HuH-7.5 (cell line): Measurements from ENCODE around the gene HGFAC.

ENCODE experiments used
- DNase-seq: peaks from one replicate; pipeline ENCODE4 v3.0.0; 2011; ENCODE audit warnings: low spot score

HGFAC gene

GRCh38 chr4:3486541-3487540 is 45.1 kb downstream of the HGFAC start:
- no peak for DNase-seq

GRCh38 chr4:3487861-3488260 is 46.1 kb downstream of the HGFAC start:
- DNase-seq = no peak

GRCh38 chr4:3488820-3489219 is 47.1 kb downstream of the HGFAC start:
- no peak for DNase-seq

GRCh38 chr4:3489451-3489962 is 47.7 kb downstream of the HGFAC start:
- DNase-seq = no peak

- no peak for DNase-seq
Measured at GRCh38 chr4:3491681-3492405, 50.1 kb downstream of the HGFAC start.

GRCh38 chr4:3492741-3493719 is 51.3 kb downstream of the HGFAC start:
- no peak for DNase-seq

- DNase-seq = no peak
Measured at GRCh38 chr4:3493720-3494461, 52.1 kb downstream of the HGFAC start.

GRCh38 chr4:3494462-3494871 is 52.7 kb downstream of the HGFAC start:
- DNase-seq = no peak

GRCh38 chr4:3495204-3495975 is 53.6 kb downstream of the HGFAC start:
- DNase-seq = no peak

- DNase-seq = no peak
Measured at GRCh38 chr4:3496021-3496420, 54.3 kb downstream of the HGFAC start.

GRCh38 chr4:3497095-3497494 is 55.3 kb downstream of the HGFAC start:
- no peak for DNase-seq

- DNase-seq = no peak
Measured at GRCh38 chr4:3497523-3498389, 56.0 kb downstream of the HGFAC start.

GRCh38 chr4:3498407-3498806 is 56.6 kb downstream of the HGFAC start:
- DNase-seq = no peak
